HEK293 (cell line): ENCODE results near the gene RAP1GAP.

Source experiments
- ATF2 ChIP-seq: fragments of 450-650 bp; formaldehyde crosslinking; IDR thresholded peaks from 2 replicates; pipeline ENCODE4 v1.5.1; 2016; ENCODE audit warnings: missing biosample characterization, missing genetic modification characterization, low read depth
- CTCF ChIP-seq: fragments of 450-650 bp; formaldehyde crosslinking; IDR thresholded peaks from 2 replicates; pipeline ENCODE4 v1.5.1; 2016; ENCODE audit warnings: missing biosample characterization, missing genetic modification characterization
- REST ChIP-seq: fragments of 450-650 bp; formaldehyde crosslinking; IDR thresholded peaks from 2 replicates; pipeline ENCODE4 v1.5.1; 2016; ENCODE audit warnings: missing biosample characterization, missing genetic modification characterization
- TCF7L2 ChIP-seq: IDR thresholded peaks from 2 replicates; pipeline ENCODE4 v1.6.1; 2011; ENCODE audit warnings: low read depth, mild to moderate bottlenecking, inconsistent platforms, low read length, moderate library complexity, borderline replicate concordance
- YY1 ChIP-seq: fragments of 450-650 bp; formaldehyde crosslinking; IDR thresholded peaks from 2 replicates; pipeline ENCODE4 v1.5.1; 2018; ENCODE audit warnings: missing biosample characterization, missing genetic modification characterization
- ZBTB1 ChIP-seq: fragments of 450-650 bp; formaldehyde crosslinking; IDR thresholded peaks from 2 replicates; pipeline ENCODE4 v1.5.1; 2016; ENCODE audit warnings: missing biosample characterization, missing genetic modification characterization
- ZBTB44 ChIP-seq: fragments of 450-650 bp; IDR thresholded peaks from 2 replicates; pipeline ENCODE4 v1.5.1; 2018; ENCODE audit warnings: missing biosample characterization, mild to moderate bottlenecking, missing genetic modification characterization
- ZEB2 ChIP-seq: fragments of 450-650 bp; formaldehyde crosslinking; IDR thresholded peaks from 2 replicates; pipeline ENCODE4 v1.5.1; 2016; ENCODE audit warnings: missing biosample characterization, missing genetic modification characterization
- ZNF133 ChIP-seq: fragments of 450-650 bp; formaldehyde crosslinking; IDR thresholded peaks from 2 replicates; pipeline ENCODE4 v1.5.1; 2016; ENCODE audit warnings: missing biosample characterization, missing genetic modification characterization
- ZNF138 ChIP-seq: fragments of 450-650 bp; formaldehyde crosslinking; IDR thresholded peaks from 2 replicates; pipeline ENCODE4 v1.5.1; 2016; ENCODE audit warnings: missing biosample characterization, missing genetic modification characterization, borderline replicate concordance
- ZNF239 ChIP-seq: fragments of 450-650 bp; formaldehyde crosslinking; IDR thresholded peaks from 2 replicates; pipeline ENCODE4 v1.5.1; 2016; ENCODE audit warnings: missing biosample characterization, missing genetic modification characterization
- ZNF324 ChIP-seq: fragments of 450-650 bp; formaldehyde crosslinking; IDR thresholded peaks from 2 replicates; pipeline ENCODE4 v1.5.1; 2016; ENCODE audit warnings: missing biosample characterization, missing genetic modification characterization
- ZNF350 ChIP-seq: fragments of 450-650 bp; formaldehyde crosslinking; IDR thresholded peaks from 2 replicates; pipeline ENCODE4 v1.5.0; 2017; ENCODE audit warnings: missing biosample characterization, mild to moderate bottlenecking, missing genetic modification characterization
- ZNF670 ChIP-seq: fragments of 450-650 bp; formaldehyde crosslinking; IDR thresholded peaks from 2 replicates; pipeline ENCODE4 v1.5.1; 2016; ENCODE audit warnings: missing biosample characterization, missing genetic modification characterization, low read depth

GRCh38 chr1:21655259-21655658 lies 13.9 kb downstream of the RAP1GAP start:
- no peak for TF ChIP-seq ZEB2 (tag by site-specific recombination)
- no peak for TF ChIP-seq ZNF239 (tag by site-specific recombination)
- TF ChIP-seq ZNF350: no peak
- no peak for TF ChIP-seq ZBTB1
- no peak for TF ChIP-seq REST (tag by site-specific recombination)
- no peak for TF ChIP-seq CTCF
- TF ChIP-seq ATF2 (tag by site-specific recombination): no peak
- TF ChIP-seq YY1: no peak
- no peak for TF ChIP-seq ZNF324 (tag by site-specific recombination)
- no peak for TF ChIP-seq ZBTB44
- no peak for TF ChIP-seq ZNF138 (tag by site-specific recombination)
- TF ChIP-seq TCF7L2: no peak
- no peak for TF ChIP-seq ZNF670 (tag by site-specific recombination)
- TF ChIP-seq ZNF133 (tag by site-specific recombination): no peak
